Heart left ventricle (tissue), 16 donors: Measurements from ENCODE around the gene PLA2G2C. TPM values are rescaled to one million over a fixed set of nuclear protein-coding genes. Genes with fewer than 3 reads are reported as not detected.
"Not testable (repeated sequence)": the region's sequence is repeated elsewhere in the genome, so short reads cannot be mapped to it uniquely, and the experiment has no call there.

Experiments used
- ATAC-seq, 4 donors: fragments of 200-7000 bp; cut with Tn5 transposase; one replicate each; pipeline ENCODE4 v1.9.1; 2020 to 2022; ENCODE audit warnings: moderate library complexity in 4 of 4, mild to moderate bottlenecking in 3 of 4, moderate number of reproducible peaks in 1 of 4
- DNase-seq, 5 donors: peaks; one replicate each; pipeline ENCODE4 v3.0.0-alpha.2; 2020
- H3K27ac ChIP-seq, 12 donors: fragments of 200-600 bp; sonication (generic) in 4 of 12; one replicate each; pipeline versions ENCODE4 v1.5.0 to v1.8.0; 2016 to 2022; ENCODE audit warnings: mild to moderate bottlenecking in 2 of 12
- H3K27me3 ChIP-seq, 9 donors: fragments of 200-600 bp; sonication (generic) in 2 of 9; one replicate each; pipeline versions ENCODE4 v1.5.1 to v1.8.0; 2016 to 2022; ENCODE audit warnings: mild to moderate bottlenecking in 3 of 9
- H3K36me3 ChIP-seq, 9 donors: fragments of 200-600 bp; sonication (generic) in 2 of 9; one replicate each; pipeline versions ENCODE4 v1.5.0 to v1.8.0; 2018 to 2022; ENCODE audit warnings: mild to moderate bottlenecking in 2 of 9
- H3K4me1 ChIP-seq, 12 donors: fragments of 200-600 bp; sonication (generic) in 4 of 12; one replicate each; pipeline versions ENCODE4 v1.5.0 to v1.8.0; 2016 to 2022; ENCODE audit warnings: mild to moderate bottlenecking in 3 of 12
- H3K4me3 ChIP-seq, 12 donors: fragments of 200-600 bp; sonication (generic) in 4 of 12; one replicate each; pipeline versions ENCODE4 v1.5.0 to v1.8.0; 2017 to 2022; ENCODE audit warnings: mild to moderate bottlenecking in 9 of 12, moderate library complexity in 4 of 12
- H3K9me3 ChIP-seq, 12 donors: fragments of 200-600 bp; sonication (generic) in 4 of 12; one replicate each; pipeline versions ENCODE4 v1.5.0 to v1.8.0; 2016 to 2022; ENCODE audit warnings: mild to moderate bottlenecking in 1 of 12
- CTCF ChIP-seq, 12 donors: fragments of 200-600 bp; sonication (generic) in 4 of 12; IDR thresholded peaks; one replicate each; pipeline versions ENCODE4 v1.5.0 to v1.8.0; 2018 to 2022; ENCODE audit warnings: antibody characterized with exemption in 12 of 12, mild to moderate bottlenecking in 5 of 12
- POLR2A ChIP-seq, 2 donors: fragments of 450-650 bp; IDR thresholded peaks; one replicate each; pipeline ENCODE4 v1.6.1; 2017; ENCODE audit warnings: antibody characterized with exemption in 2 of 2, mild to moderate bottlenecking in 2 of 2, moderate library complexity in 2 of 2
- whole genome bisulfite sequencing, 4 donors: extraction: QIAGEN DNeasy Blood & Tissue Kit in 2 of 4; methylation state at CpG; one replicate each; pipeline versions ENCODE4 v1.1.5 to v1.1.7; 2013 to 2018; 5-methylcytosine and 5-hydroxymethylcytosine counted together
- intact Hi-C, 10 donors: fragments of 100-400 bp; cut with DNase I; formaldehyde crosslinking; loops; one replicate each; pipeline versions ENCODE4 v1.11.1 to v1.14.2; 2022
- polyA plus RNA-seq, 2 donors: library from polyadenylated mRNA; stranded (reverse); fragments of 200-250 nt; gene quantifications; one replicate each; pipeline ENCODE4 v1.2.3, GENCODE V29; 2013
- total RNA-seq, 9 donors: library from RNA; depleted of rRNA in 2 of 9; stranded (reverse); fragments of >200 nt in 2 of 9; fragmentation: NEBNext Ultra II Directional in 3 of 9; extraction: Animal tissue kit (Norgen Biotek cat#: 25700) in 3 of 9; gene quantifications; one replicate each; pipeline versions ENCODE4 v1.1.0 to v1.2.4, GENCODE V29; 2016 to 2023
- donor health status: ischemic (EF 13 %, LVEDD 7.1; RV severe dilation, severe dysfunction).
- donor health status: healthy with polysubstance abuse.
- donor health status: DM: no; HTN: yes; CAD: no.
- donor health status: DM: no; HTN: no; CAD: no.
- donor health status: ischemic (EF 25% LVEDD 6.9; RV normal size, moderate dysfunction).
- donor health status: ischemic (EF 25% LVEDD 5.7; RV mildly dilated, moderate dysfunction).
- donor health status: healthy.
- donor health status: DM: yes; HTN: yes; CAD: no.
- donor health status: ischemic (EF 35%, LVEDD 5.7; RV mildly dilated, moderate dysfunction).
- donor health status: nonischemic (EF 11% LVEDD 7.7; RV severe dilation, severe dysfunction).
- donor health status: DM: yes; HTN: yes; CAD: no.
- donor health status: PGD.
- donor health status: ischemic (EF 29% LVEDD 5.4; RV normal size, mild dysfunction).
- donor health status: nonischemic (EF 23%, LVEDD 6.1; RV moderate dilation, normal function).

PLA2G2C gene
- total and polyA plus RNA-seq, 11 donors, result 0.16 TPM; not detected in 10

- Histone ChIP-seq H3K4me1 (peaks cover 0 to 6% (median 0%) of the 10 kb centered on the region in 12 donors), H3K9me3 (no peaks in the 10 kb centered on the region), H3K27ac (no peak overlapping the region), H3K36me3 (no peaks in the 10 kb centered on the region), H3K27me3 (peaks cover 0 to 43% (median 12%) of the 10 kb centered on the region in 9 donors), H3K4me3 (no peak overlapping the region)
- DNase-seq, result no peak
- 34 to 41% (median 37%) methylated on average over 3 of the region's 3 CpGs for WGBS, 4 donors
- TF ChIP-seq CTCF (IDR thresholded peaks at IDR 0.05) (peak in 9 of 12 donors; percentile 14 to 42 (median 32)), POLR2A (IDR thresholded peaks at IDR 0.05) (no peak)
- ATAC-seq, result peak in 1 of 4 donors; percentile 62
- intact Hi-C loops, result loop anchor here in 2 of 10 donors (5.0 to 10.0 kb wide), 3 partner anchors 131 to 259 kb away; no protein-coding TSS in a partner anchor
Measured at GRCh38 chr1:20233394-20233793, 47.1 kb upstream of the PLA2G2C start.

GRCh38 chr1:20232564-20232963, 46.2 kb upstream of the PLA2G2C start:
- ATAC-seq, H3K36me3 ChIP-seq, H3K27ac ChIP-seq, DNase-seq, H3K9me3 ChIP-seq, H3K4me1 ChIP-seq, H3K4me3 ChIP-seq: not testable (repeated sequence)
- intact Hi-C loops, result loop anchor here in 2 of 10 donors (5.0 to 10.0 kb wide), 3 partner anchors 132 to 260 kb away; no protein-coding TSS in a partner anchor
- H3K27me3 ChIP-seq, result peaks cover 0 to 51% (median 12%) of the 10 kb centered on the region in 9 donors
- WGBS, 4 donors, result 28 to 33% (median 32%) methylated on average over 7 of the region's 7 CpGs

GRCh38 chr1:20229171-20229570, 42.9 kb upstream of the PLA2G2C start:
- H3K27ac ChIP-seq, result no peak overlapping the region
- peaks cover 0 to 3% (median 0%) of the 10 kb centered on the region in 12 donors for H3K4me1 ChIP-seq
- 56 to 69% (median 62%) methylated on average over 2 of the region's 2 CpGs for WGBS, 4 donors
- no peak for ATAC-seq
- H3K4me3 ChIP-seq, result no peak overlapping the region
- no peaks in the 10 kb centered on the region for H3K36me3 ChIP-seq
- TF ChIP-seq CTCF (IDR thresholded peaks at IDR 0.05), result no peak
- no peak for TF ChIP-seq POLR2A (IDR thresholded peaks at IDR 0.05)
- no peaks in the 10 kb centered on the region for H3K9me3 ChIP-seq
- intact Hi-C loops, result loop anchor here in 3 of 10 donors (5.0 to 10.0 kb wide), 3 partner anchors 126 to 143 kb away; no protein-coding TSS in a partner anchor
- no peak for DNase-seq
- H3K27me3 ChIP-seq, result peaks cover 0 to 67% (median 10%) of the 10 kb centered on the region in 9 donors

DNA sequence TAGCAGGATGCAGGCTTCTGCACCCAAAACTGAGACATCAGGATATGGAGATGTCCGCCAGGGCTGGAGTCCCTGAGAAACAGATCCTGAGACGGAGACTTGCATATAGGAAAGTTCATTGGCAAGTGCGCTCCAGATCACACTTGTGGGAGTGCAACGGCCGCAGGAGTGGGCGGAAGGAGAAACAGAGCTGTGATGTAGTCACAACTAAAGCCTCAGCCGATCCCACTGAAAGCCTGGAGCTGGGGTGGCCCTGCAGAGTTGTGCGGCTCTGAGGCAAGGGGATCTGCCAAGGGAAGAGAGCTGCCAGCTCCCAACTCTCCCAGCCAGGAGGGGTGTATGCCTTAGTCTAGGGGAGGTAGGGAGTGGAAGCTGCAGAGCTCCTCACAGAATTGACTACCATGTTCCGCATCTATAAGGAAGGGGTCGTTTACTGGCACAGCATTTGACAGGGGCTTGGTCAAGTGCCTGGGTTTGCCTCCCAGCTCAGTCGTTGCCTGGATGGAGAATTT, 42.1 kb upstream of the PLA2G2C start:
- DNase-seq (no peak), ATAC-seq (no peak)
- intact Hi-C loops, result loop anchor here in 3 of 10 donors (5.0 to 10.0 kb wide), 3 partner anchors 126 to 144 kb away; no protein-coding TSS in a partner anchor
- no peak overlapping the region for H3K4me3 ChIP-seq
- TF ChIP-seq CTCF (IDR thresholded peaks at IDR 0.05) (no peak), POLR2A (IDR thresholded peaks at IDR 0.05) (no peak)
- no peaks in the 10 kb centered on the region for H3K36me3 ChIP-seq
- H3K27me3 ChIP-seq, result peaks cover 0 to 63% (median 10%) of the 10 kb centered on the region in 9 donors
- WGBS, 4 donors, result 74 to 86% (median 82%) methylated on average over 11 of the region's 11 CpGs
- no peaks in the 10 kb centered on the region for H3K9me3 ChIP-seq
- H3K4me1 ChIP-seq, result no peaks in the 10 kb centered on the region
- no peak overlapping the region for H3K27ac ChIP-seq
